ENCODE data around the gene NKIRAS2.

DNA sequence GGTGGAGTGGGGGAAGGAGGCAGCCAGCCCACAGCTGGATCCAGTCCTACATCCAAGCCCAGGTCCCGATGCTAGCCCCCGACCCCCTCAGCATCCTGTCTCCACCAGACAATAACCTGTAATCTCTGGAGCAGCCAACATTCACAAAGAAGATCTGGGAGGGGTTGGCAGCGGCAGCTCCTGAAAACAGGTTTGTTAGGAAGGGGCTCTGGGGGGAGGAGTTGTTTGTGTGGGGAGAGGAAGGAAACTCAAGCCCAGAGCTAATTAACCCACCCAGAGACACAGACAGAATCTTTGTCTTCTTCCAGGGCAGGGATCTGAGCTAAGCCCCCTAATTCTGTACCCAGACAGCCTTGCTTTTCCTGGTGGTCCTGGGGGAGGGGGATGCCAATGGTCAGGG, 35.1 kb downstream of the NKIRAS2 start:
- TF ChIP-seq CTCF (IDR thresholded peaks at IDR 0.05) (no peak), POLR2A (IDR thresholded peaks at IDR 0.05) (no peak), POLR2AphosphoS5 (IDR thresholded peaks at IDR 0.05) (no peak), EP300 (IDR thresholded peaks at IDR 0.05) (no peak)

All from suprapubic skin (tissue), 4 donors.